Putamen (tissue), 1 donor: Measurements from ENCODE around the gene KRT32.
A peak's percentile ranks its signal among the peaks of the same experiment; 100 is the strongest.

ENCODE experiments used
- DNase-seq: peaks from one replicate; pipeline ENCODE4 v3.0.0-alpha.2; 2016; ENCODE audit warnings: low spot score

The KRT32 gene

GRCh38 chr17:41466988-41467387, at the start of gene KRT32:
TSS of gene KRT32 (minus strand) at chr17:41467386. CDS start at chr17:41467325, 61 bp downstream.
- DNase-seq, result no peak

GRCh38 chr17:41516830-41517283, 49.7 kb upstream of the KRT32 start:
- no peak for DNase-seq

GRCh38 chr17:41516147-41516829, 49.1 kb upstream of the KRT32 start:
- DNase-seq, result no peak

GRCh38 chr17:41513168-41513547, 46.0 kb upstream of the KRT32 start:
- no peak for DNase-seq

- DNase-seq, result no peak
Observed at GRCh38 chr17:41512546-41513167, 45.5 kb upstream of the KRT32 start.

GRCh38 chr17:41511716-41512115, 44.5 kb upstream of the KRT32 start:
- DNase-seq, result no peak

GRCh38 chr17:41511116-41511515, 43.9 kb upstream of the KRT32 start:
- no peak for DNase-seq

GRCh38 chr17:41510251-41511065, 43.3 kb upstream of the KRT32 start:
- DNase-seq, result no peak

GRCh38 chr17:41507315-41507880, 40.2 kb upstream of the KRT32 start:
- DNase-seq, result no peak

- DNase-seq, result no peak
Observed at GRCh38 chr17:41505809-41506767, 38.9 kb upstream of the KRT32 start.

GRCh38 chr17:41505007-41505808, 38.0 kb upstream of the KRT32 start, which contains the start of gene KRT13:
TSS of gene KRT13 (minus strand) at chr17:41505612. CDS start at chr17:41505550, 62 bp downstream.
- DNase-seq, result no peak

- DNase-seq, result no peak
Observed at GRCh38 chr17:41504246-41504977, 37.2 kb upstream of the KRT32 start.

- no peak for DNase-seq
Observed at GRCh38 chr17:41503202-41503601, 36.0 kb upstream of the KRT32 start.

GRCh38 chr17:41500131-41500911, 33.1 kb upstream of the KRT32 start:
- no peak for DNase-seq

- no peak for DNase-seq
Observed at GRCh38 chr17:41499714-41500113, 32.5 kb upstream of the KRT32 start.

GRCh38 chr17:41498276-41498675, 31.1 kb upstream of the KRT32 start:
- DNase-seq, result no peak

- DNase-seq, result peak; percentile 7
Observed at GRCh38 chr17:41496803-41497484, 29.8 kb upstream of the KRT32 start.

GRCh38 chr17:41494524-41494923, 27.3 kb upstream of the KRT32 start:
- no peak for DNase-seq
